GM12865 (cell line): ENCODE results near the gene CABLES2.

Experiments used
- DNase-seq: peaks from one replicate; pipeline ENCODE4 v3.0.0; 2010; ENCODE audit warnings: low read depth
- H3K4me3 ChIP-seq: 2 replicates; pipeline ENCODE4 v1.5.1; 2011; ENCODE audit warnings: mild to moderate bottlenecking, low read depth, low read length, control low read depth
- TF ChIP-seq, protein P1 (sequence below): IDR thresholded peaks from 2 replicates; pipeline ENCODE4 v1.5.1; 2011; ENCODE audit warnings: low read length, control low read depth, low read depth, inconsistent platforms; ENCODE audit not compliant: insufficient read depth; ENCODE audit errors: missing control alignments

Gene CABLES2

DNA sequence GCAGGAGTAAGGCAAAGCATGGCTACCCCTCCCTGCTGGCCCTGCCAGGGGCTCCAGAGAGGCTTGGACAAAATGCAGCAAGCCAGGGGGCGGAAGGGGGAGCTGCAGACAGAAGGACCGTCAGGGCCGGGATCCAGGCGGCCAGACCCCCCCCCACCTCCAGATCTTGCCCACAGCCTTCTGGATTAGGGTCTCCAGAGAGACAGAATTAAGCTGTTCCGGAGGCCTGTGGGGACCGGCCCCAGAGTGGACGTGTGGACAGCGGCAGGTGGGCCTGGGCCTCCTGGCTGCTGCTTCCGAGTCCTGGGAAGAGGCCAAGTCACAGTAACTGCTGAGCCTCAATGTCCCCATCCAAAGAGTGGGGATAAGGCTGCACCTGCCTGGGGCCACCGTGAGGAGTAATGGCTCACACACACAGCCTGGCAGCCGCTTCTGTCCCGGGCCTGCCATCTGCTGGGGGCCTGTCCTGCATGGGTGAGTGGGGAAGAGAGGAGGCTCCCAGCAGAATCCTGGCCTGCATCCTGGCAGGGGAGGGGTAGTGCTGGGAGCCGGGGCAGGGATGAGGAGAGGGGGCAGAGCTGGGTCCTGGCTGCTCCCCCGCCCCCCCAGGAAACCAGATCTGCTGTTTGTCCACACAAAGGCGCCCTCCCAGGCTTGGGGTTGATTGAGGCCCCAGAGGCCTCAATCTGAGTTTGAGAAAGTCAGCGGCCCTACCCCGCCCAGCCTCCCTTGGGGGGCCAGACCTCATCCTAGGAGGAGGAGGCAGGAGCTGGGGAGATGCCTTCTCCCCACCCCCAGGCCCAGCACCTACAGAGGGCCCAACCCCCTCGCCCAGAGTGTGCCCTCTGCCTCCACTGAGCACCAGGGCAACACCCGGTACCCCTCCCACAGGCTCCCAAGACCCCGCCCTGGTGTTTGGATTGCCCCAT, 43.8 kb downstream of the CABLES2 start:
- TF ChIP-seq, protein P1, sequence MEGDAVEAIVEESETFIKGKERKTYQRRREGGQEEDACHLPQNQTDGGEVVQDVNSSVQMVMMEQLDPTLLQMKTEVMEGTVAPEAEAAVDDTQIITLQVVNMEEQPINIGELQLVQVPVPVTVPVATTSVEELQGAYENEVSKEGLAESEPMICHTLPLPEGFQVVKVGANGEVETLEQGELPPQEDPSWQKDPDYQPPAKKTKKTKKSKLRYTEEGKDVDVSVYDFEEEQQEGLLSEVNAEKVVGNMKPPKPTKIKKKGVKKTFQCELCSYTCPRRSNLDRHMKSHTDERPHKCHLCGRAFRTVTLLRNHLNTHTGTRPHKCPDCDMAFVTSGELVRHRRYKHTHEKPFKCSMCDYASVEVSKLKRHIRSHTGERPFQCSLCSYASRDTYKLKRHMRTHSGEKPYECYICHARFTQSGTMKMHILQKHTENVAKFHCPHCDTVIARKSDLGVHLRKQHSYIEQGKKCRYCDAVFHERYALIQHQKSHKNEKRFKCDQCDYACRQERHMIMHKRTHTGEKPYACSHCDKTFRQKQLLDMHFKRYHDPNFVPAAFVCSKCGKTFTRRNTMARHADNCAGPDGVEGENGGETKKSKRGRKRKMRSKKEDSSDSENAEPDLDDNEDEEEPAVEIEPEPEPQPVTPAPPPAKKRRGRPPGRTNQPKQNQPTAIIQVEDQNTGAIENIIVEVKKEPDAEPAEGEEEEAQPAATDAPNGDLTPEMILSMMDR: no peak
- no peak for DNase-seq
- H3K4me3 ChIP-seq: no peak overlapping the region

DNA sequence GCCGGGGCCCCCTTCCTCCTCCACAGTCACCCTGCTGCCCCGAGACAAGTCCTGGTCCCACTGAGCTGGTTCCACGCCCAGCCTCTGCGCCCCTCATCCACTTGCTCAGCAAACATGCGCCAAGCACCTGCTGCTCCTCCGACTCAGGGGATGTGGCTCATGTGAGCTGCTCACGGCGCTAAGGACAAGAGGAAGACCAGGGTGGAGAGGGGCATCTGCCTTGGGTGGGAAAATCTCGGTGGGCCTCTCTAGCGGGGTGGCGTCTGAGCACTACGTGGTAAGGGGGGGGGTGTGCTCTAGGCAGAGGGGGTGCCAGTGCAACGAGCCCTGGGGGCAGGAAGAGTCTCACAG, 44.5 kb downstream of the CABLES2 start:
- DNase-seq: no peak
- no peak overlapping the region for H3K4me3 ChIP-seq
- TF ChIP-seq, protein P1: no peak

DNA sequence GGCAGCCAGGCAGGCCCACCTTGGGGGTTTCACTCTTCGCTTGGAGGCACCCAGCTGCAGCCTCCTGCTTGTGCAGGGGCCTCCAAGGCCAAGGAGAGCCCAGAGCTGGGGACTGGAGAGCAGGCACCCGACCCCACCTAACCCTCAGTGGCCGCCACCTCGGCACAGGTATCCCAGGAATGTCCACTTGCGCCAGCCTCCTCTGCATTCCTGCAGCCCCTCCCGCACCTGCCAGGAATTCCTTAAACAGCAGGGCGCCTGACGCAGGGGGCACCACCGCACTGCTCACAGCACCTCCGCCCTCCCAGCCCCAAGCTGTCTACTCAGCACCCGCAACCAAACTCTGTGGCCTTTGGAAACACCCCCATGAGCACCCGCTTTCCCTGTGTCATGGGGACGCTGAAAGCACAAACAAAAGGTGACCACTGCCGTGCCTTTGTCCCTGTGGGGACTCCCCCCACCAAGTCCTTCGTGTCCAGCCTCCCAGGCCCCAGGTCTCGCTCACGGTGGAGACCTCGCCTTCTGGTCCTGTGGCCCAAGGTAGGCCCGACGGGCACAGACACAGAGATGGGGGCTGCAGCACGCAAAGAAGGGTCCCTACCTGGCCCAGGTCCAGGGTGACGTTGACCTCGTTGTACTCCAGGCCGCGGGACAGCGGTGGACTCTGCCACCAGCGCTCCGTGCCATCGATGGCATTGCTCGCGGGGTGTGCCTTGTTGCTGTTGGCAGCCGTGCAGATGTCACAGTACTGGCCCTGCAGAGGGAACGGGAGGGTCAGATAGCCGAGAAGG, 45.1 kb downstream of the CABLES2 start:
- no peak for DNase-seq
- TF ChIP-seq, protein P1: no peak
- H3K4me3 ChIP-seq: no peak overlapping the region

DNA sequence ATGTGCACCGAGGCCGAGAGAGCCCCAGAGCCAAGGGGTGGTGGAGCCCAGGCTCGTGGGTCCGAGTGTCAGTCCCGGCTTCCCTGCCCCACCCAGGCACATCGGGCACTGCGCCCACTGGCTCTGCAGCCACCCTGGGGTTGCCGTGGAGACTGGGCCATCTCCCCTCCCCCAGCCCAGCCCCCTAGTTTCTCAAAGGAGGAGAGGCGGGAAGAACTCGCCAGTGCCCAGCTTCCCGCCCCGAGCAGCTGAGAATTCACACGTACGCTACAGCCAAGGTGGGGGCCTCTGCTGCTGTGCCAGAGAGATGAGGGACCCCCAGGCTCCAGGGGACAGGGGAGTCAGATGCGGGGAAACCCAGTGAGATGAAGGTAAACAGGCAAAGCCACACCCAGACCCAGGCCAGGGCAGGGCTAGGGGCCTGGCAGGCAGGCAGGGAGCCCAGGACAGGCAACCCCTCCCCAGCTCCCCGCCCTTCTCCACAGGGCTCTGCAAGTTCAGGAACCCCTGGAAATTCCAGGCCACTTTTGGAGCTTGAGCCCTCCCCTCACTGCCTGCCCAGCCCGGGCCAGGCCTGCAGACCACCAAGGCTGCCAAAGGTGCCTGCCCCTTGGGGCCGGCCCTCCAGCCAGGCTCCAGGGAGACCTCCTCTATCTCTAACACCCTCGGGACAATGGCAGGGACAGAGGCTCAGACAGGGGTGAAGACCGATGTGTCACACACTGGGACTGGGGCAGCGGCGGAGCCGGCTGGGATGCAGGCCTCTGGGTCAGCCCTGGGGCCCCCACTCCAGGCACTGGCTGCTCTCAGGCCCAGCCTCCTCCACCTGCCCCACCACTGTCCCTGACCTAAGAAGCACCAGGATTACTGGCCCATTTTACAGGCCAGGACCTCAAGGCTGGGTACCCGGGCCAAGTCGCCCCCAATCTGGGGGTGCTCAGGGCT, 46.0 kb downstream of the CABLES2 start:
- TF ChIP-seq, protein P1: no peak
- no peak overlapping the region for H3K4me3 ChIP-seq
- no peak for DNase-seq

DNA sequence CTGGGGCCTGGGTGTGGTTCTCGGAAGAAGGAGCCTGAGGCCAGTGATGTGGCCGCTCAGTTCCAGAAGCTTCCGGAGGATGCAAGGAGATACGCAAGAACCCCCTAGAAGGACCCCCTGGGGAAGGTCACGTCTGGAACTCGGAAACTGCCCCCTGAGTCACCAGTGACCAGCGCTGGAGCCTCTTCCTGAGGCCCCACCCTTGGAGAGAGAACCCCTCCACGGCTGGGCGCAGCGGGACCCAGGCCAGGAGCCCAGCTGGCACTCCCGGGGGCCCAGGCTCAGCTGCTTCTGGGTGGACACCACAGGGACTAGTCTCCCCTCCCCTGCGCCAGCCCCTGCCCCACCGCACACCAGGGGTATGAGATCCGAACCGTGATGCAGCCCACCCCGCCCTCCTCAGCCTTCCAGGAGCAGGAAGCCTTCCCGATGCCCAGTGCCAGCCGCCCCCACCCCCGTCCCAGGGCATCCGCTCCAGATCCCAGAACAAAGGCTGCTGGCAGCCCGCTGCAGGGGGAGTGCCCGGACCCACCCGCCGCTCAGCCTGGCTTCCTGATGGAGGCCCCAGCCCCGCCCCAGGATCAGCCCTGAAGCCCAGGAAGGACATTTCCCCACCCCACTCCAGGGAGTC, 47.5 kb downstream of the CABLES2 start:
- H3K4me3 ChIP-seq: no peak overlapping the region
- TF ChIP-seq, protein P1: no peak
- no peak for DNase-seq

DNA sequence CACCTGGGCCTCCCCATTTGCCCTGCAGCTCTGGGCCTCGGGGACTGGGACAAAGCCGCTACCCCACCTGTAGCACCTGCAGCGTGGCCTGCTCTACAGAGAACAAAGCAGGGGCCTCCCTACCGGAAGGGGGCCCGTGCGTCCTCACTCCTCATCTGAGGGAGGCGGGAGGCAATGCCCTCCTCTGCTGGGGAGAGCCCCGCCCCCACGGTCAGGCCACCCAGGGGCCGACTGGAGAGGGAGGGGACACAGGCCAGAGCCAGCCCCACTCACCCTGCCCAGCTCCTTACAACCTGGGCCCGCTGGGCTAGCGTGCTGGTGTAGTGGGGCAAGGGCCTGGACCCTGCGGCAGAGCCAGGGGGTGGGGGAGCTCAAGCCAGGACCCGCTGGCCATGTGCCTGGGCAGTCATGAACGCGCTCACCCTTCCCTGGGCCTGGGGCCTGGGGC, 48.0 kb downstream of the CABLES2 start:
- no peak overlapping the region for H3K4me3 ChIP-seq
- no peak for DNase-seq
- TF ChIP-seq, protein P1: no peak
